Endothelial cell (in vitro differentiated cells): ENCODE data around the gene MLIP. TPM values are rescaled to one million over a fixed set of nuclear protein-coding genes. Genes with fewer than 3 reads are reported as not detected.
"Not testable (repeated sequence)": the region's sequence is repeated elsewhere in the genome, so short reads cannot be mapped to it uniquely, and the experiment has no call there.

ENCODE experiments used
- DNase-seq: peaks from one replicate; pipeline ENCODE4 v3.0.0; 2021; ENCODE audit warnings: low spot score
- H3K27ac Mint-ChIP-seq: one replicate; pipeline ENCODE4 v1.8.0; 2021; ENCODE audit warnings: mixed read lengths, inconsistent platforms; ENCODE audit not compliant: unreplicated experiment
- H3K27me3 Mint-ChIP-seq: one replicate; pipeline ENCODE4 v1.8.0; 2021; ENCODE audit warnings: mild to moderate bottlenecking, moderate library complexity, mixed read lengths, inconsistent platforms; ENCODE audit not compliant: unreplicated experiment
- H3K36me3 Mint-ChIP-seq: one replicate; pipeline ENCODE4 v1.8.0; 2021; ENCODE audit warnings: mild to moderate bottlenecking, low read depth, mixed read lengths, inconsistent platforms; ENCODE audit not compliant: unreplicated experiment
- H3K4me1 Mint-ChIP-seq: one replicate; pipeline ENCODE4 v1.8.0; 2021; ENCODE audit warnings: mild to moderate bottlenecking, mixed read lengths, inconsistent platforms; ENCODE audit not compliant: unreplicated experiment
- H3K4me3 Mint-ChIP-seq: one replicate; pipeline ENCODE4 v1.8.0; 2021; ENCODE audit warnings: mild to moderate bottlenecking, mixed read lengths, inconsistent platforms; ENCODE audit not compliant: unreplicated experiment
- H3K9me3 Mint-ChIP-seq: one replicate; pipeline ENCODE4 v1.8.0; 2021; ENCODE audit warnings: mixed read lengths, inconsistent platforms; ENCODE audit not compliant: unreplicated experiment
- total RNA-seq: library from RNA; stranded (reverse); fragmentation: NEBNext Ultra II Directional; extraction: Animal tissue kit (Norgen Biotek cat#: 25700); gene quantifications from one replicate; pipeline ENCODE4 v1.2.1, GENCODE V29; 2021; ENCODE audit not compliant: unreplicated experiment
- TF ChIP-seq, protein P1 (sequence below): fragments of 200-600 bp; sonication (generic); IDR thresholded peaks from one replicate; pipeline ENCODE4 v1.5.0; 2021; ENCODE audit warnings: antibody characterized with exemption; ENCODE audit not compliant: unreplicated experiment

MLIP gene
- total RNA-seq, 1 donor from 2014 or later, result not detected

DNA sequence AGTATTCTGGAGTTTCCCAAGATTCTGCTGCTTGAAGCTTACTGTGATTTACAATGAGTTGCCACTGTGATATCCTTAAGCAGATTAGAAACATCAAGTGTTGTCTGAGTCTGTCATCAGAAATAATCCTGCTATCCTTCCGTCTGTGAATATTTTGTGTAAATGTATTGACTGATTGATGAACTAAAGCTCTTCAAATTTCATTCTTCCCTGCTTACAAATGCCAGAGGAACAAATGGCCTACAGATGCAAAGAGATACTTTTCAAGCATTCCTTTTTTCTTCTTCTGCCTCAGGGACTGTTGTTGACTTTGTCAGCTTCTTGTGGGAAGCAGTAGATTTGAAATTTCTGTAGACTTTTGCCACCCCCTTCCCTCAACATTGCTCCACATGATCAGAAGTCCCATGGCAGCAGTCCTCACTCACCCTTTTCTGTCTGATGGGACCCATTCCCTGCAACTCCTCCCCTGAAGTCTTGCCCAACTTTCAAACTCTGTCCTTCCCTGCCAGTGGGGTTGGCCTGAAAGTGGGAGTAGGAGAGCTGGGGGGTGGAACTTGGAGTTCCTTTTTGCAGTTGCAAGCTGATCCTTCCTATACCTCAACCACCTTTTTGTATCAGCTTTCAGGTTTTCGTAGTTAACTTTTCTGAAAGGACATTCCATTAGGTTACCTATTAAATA, 38.5 kb upstream of the MLIP start:
- Mint-ChIP-seq H3K36me3 (no peaks in the 10 kb centered on the region), H3K4me3 (no peak overlapping the region), H3K4me1 (no peaks in the 10 kb centered on the region), H3K27me3 (no peaks in the 10 kb centered on the region), H3K9me3 (no peaks in the 10 kb centered on the region), H3K27ac (no peak overlapping the region)
- no peak for DNase-seq
- TF ChIP-seq, protein P1, sequence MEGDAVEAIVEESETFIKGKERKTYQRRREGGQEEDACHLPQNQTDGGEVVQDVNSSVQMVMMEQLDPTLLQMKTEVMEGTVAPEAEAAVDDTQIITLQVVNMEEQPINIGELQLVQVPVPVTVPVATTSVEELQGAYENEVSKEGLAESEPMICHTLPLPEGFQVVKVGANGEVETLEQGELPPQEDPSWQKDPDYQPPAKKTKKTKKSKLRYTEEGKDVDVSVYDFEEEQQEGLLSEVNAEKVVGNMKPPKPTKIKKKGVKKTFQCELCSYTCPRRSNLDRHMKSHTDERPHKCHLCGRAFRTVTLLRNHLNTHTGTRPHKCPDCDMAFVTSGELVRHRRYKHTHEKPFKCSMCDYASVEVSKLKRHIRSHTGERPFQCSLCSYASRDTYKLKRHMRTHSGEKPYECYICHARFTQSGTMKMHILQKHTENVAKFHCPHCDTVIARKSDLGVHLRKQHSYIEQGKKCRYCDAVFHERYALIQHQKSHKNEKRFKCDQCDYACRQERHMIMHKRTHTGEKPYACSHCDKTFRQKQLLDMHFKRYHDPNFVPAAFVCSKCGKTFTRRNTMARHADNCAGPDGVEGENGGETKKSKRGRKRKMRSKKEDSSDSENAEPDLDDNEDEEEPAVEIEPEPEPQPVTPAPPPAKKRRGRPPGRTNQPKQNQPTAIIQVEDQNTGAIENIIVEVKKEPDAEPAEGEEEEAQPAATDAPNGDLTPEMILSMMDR, result no peak

DNA sequence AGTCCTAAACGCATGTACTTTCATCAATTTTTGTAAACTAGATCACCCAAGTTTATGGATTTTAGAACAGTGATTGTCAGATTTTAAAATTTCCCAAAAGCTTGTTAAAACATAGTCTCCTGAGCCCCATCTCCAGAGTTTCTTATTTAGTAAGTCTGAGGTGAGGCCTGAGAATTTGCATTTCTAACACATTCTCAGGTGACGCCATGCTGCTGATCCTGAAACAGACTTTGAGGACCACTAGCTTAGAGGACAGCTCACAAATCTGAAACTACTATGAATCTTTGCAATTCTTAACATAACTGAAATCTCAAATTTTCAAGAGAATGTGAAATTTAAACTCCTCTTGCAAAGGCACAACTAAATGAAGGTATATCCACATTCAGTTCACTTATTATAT, 37.8 kb upstream of the MLIP start:
- H3K36me3 Mint-ChIP-seq, result no peaks in the 10 kb centered on the region
- H3K4me3 Mint-ChIP-seq, result no peak overlapping the region
- TF ChIP-seq, protein P1, result no peak
- DNase-seq, result no peak
- no peak overlapping the region for H3K27ac Mint-ChIP-seq
- H3K9me3 Mint-ChIP-seq, result no peaks in the 10 kb centered on the region
- no peaks in the 10 kb centered on the region for H3K27me3 Mint-ChIP-seq
- H3K4me1 Mint-ChIP-seq, result no peaks in the 10 kb centered on the region

DNA sequence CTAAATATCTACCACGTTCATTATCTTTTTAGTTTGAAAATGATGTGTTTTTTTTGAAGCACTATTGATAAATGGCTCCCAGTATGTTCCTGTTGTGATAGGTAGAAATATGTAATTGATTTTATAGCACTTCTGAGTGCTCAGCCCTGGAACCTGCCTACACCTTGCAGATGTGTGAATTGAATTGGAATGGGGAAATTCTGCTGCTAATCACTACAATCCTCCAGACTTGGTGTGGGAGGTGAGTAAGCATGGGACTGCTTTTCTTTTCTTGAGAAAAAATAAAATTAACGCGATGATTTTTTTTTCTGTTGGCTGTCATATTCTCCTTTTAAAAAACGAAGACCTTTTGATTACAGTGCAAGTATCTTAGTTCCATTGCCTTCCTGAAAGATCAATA, 37.1 kb upstream of the MLIP start:
- Mint-ChIP-seq H3K9me3 (no peaks in the 10 kb centered on the region), H3K36me3 (no peaks in the 10 kb centered on the region), H3K27ac (no peak overlapping the region), H3K27me3 (no peaks in the 10 kb centered on the region), H3K4me1 (no peaks in the 10 kb centered on the region), H3K4me3 (no peak overlapping the region)
- DNase-seq, result no peak
- TF ChIP-seq, protein P1, result no peak

DNA sequence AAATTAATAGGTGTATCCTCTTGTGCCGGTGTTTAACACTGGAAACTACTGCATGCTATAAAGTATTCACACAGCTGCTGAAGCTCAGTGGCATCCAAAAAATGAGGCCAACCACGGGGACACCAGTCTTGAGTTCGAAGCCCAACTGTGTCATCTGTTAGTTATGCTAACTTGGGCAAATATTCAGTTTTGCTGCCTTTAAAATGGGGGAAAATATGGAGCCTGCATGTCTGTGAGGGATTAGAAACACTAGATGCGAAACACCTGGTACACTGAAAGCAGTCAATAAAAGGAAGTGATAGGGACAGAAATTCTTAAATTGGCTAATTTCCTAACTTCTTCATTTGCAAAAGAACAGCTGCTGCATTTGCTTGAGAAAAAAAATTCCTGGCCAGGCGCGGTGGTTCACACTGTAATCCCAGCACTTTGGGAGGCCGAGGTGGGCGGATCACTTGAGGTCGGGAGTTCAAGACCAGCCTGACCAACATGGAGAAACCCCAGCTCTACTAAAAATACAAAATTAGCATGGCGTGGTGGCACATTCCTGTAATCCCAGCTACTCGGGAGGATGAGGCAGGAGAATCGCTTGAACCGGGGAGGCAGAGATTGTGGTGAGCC, 36.6 kb upstream of the MLIP start:
- DNase-seq, result no peak
- Mint-ChIP-seq H3K9me3 (no peaks in the 10 kb centered on the region), H3K27ac (no peak overlapping the region), H3K36me3 (no peaks in the 10 kb centered on the region), H3K4me1 (no peaks in the 10 kb centered on the region), H3K4me3 (no peak overlapping the region), H3K27me3 (no peaks in the 10 kb centered on the region)
- TF ChIP-seq, protein P1, result no peak

DNA sequence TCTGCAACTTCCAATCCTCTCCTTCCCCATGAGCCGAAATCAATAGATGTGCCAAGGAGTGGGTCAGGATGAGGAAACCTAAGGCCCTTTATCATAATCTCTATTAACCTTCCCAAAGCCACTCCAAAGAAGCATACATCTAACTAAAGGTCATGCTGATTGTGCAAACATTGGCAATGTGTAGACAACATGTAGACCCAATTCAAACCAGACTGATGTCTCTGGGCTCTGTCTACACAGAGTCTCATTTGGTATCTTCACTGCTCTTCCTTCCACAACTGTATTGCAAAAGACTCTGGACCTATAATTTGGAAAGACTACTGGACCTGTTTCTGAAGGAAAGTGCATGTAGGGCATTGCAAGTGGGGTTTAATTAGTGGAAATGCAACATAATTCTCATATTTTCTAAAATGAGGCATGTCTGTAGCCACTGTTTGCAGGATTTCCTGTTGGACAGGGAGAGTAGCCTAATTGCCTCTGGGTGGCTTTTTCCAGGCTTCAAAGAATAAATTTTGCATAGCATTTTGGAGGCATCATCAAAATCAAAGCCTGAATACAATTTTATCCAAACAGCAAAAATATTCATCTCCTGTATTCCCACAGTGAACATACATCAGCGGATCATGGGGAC, 35.0 kb upstream of the MLIP start:
- Mint-ChIP-seq H3K9me3 (no peaks in the 10 kb centered on the region), H3K4me3 (no peak overlapping the region), H3K4me1 (no peaks in the 10 kb centered on the region), H3K36me3 (no peaks in the 10 kb centered on the region), H3K27me3 (peaks cover 2% of the 10 kb centered on the region), H3K27ac (no peak overlapping the region)
- TF ChIP-seq, protein P1, result no peak
- no peak for DNase-seq

DNA sequence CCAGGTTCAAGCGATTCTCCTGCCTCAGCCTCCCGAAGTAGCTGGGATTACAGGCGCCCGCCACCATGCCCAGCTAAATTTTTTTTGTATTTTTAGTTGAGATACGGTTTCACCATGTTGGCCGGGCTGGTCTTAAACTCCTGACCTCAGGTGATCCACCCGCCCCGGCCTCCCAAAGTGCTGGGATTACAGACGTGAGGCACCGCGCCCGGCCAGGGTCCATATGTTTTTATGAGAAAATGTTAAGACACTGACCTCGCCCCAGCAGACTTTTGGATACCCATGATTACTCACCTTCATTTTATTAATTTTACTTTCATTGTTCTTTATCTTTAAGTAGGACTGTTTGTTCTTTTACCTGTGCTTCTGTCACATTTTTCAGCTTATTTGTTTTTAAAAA, 29.7 kb upstream of the MLIP start:
- not testable (repeated sequence) for H3K36me3 Mint-ChIP-seq, H3K27me3 Mint-ChIP-seq, H3K9me3 Mint-ChIP-seq, DNase-seq, H3K4me1 Mint-ChIP-seq, H3K27ac Mint-ChIP-seq, H3K4me3 Mint-ChIP-seq
